PC-3 (cell line): Measurements from ENCODE around the gene FARS2. TPM values are rescaled to one million over a fixed set of nuclear protein-coding genes. Genes with fewer than 3 reads are reported as not detected.

Experiments
- ATAC-seq: fragments of 200-7000 bp; cut with Tn5 transposase; 2 replicates; pipeline ENCODE4 v1.9.1; 2020; ENCODE audit warnings: mild to moderate bottlenecking, moderate library complexity
- BruUV-seq: library from RNA; stranded (reverse); fragments of 400-500 nt; replicated peaks from 2 replicates; lab custom pipeline; 2021; lab: Mats Ljungman, UMichigan
- CTCF ChIA-PET: fragments of 300-600 bp; sonication (Branson Sonifier 250); formaldehyde crosslinking; loops from one replicate; lab custom pipeline; 2022; ENCODE audit warnings: antibody characterized with exemption; lab: Charles Lee
- POLR2A ChIA-PET: fragments of 300-600 bp; sonication (Branson Sonifier 250); formaldehyde crosslinking; loops from one replicate; lab custom pipeline; 2022; ENCODE audit warnings: antibody characterized with exemption; ENCODE audit not compliant: unreplicated experiment; lab: Charles Lee
- DNase-seq: peaks from one replicate; pipeline ENCODE4 v3.0.0-alpha.2; 2015
- H2AFZ ChIP-seq: fragments of 300-600 bp; sonication (generic); 2 replicates; pipeline ENCODE4 v1.6.0; 2016; ENCODE audit warnings: antibody characterized with exemption, low read length
- H3F3A ChIP-seq: fragments of 300-600 bp; sonication (generic); one replicate; pipeline ENCODE4 v1.6.0; 2017; ENCODE audit warnings: antibody characterized with exemption, low read length, control low read depth, mild to moderate bottlenecking; ENCODE audit not compliant: unreplicated experiment
- H3K27ac ChIP-seq: fragments of 300-600 bp; sonication (generic); 2 replicates; pipeline ENCODE4 v1.5.1; 2016; ENCODE audit warnings: mild to moderate bottlenecking, low read length
- H3K27me3 ChIP-seq: fragments of 300-600 bp; sonication (generic); 2 replicates; pipeline ENCODE4 v1.6.1; 2016; ENCODE audit warnings: low read length, mixed read lengths
- H3K36me3 ChIP-seq: fragments of 300-600 bp; sonication (generic); 2 replicates; pipeline ENCODE4 v1.6.1; 2016; ENCODE audit warnings: low read depth, mixed run types, low read length, mixed read lengths
- H3K4me1 ChIP-seq: fragments of 300-600 bp; sonication (generic); 2 replicates; pipeline ENCODE4 v1.5.1; 2016; ENCODE audit warnings: low read length; ENCODE audit not compliant: insufficient read depth
- H3K4me2 ChIP-seq: fragments of 300-600 bp; sonication (generic); 2 replicates; pipeline ENCODE4 v1.6.0; 2016; ENCODE audit warnings: low read length
- H3K4me3 ChIP-seq: fragments of 300-600 bp; sonication (generic); 2 replicates; pipeline ENCODE4 v1.5.1; 2016; ENCODE audit warnings: mild to moderate bottlenecking, low read length, mixed read lengths
- H3K79me2 ChIP-seq: fragments of 300-600 bp; sonication (generic); 2 replicates; pipeline ENCODE4 v1.6.1; 2017; ENCODE audit warnings: low read length, mixed read lengths
- H3K9ac ChIP-seq: fragments of 300-600 bp; sonication (generic); 2 replicates; pipeline ENCODE4 v1.6.0; 2016; ENCODE audit warnings: mild to moderate bottlenecking, low read length
- H3K9me2 ChIP-seq: fragments of 300-600 bp; sonication (generic); replicated peaks from 2 replicates; pipeline ENCODE4 v1.6.1; 2016; ENCODE audit warnings: mixed run types, low read length, mixed read lengths
- H3K9me3 ChIP-seq: fragments of 300-600 bp; sonication (generic); 2 replicates; pipeline ENCODE4 v1.6.1; 2016; ENCODE audit warnings: low read length, mixed read lengths
- H4K20me1 ChIP-seq: fragments of 300-600 bp; sonication (generic); 2 replicates; pipeline ENCODE4 v1.6.1; 2016; ENCODE audit warnings: low read length, mixed read lengths
- EZH2 ChIP-seq: fragments of 300-600 bp; sonication (generic); IDR thresholded peaks from one replicate; pipeline ENCODE4 v1.6.1; 2017; ENCODE audit warnings: antibody characterized with exemption, mild to moderate bottlenecking, low read length; ENCODE audit not compliant: unreplicated experiment
- EZH2phosphoT487 ChIP-seq: fragments of 300-600 bp; sonication (generic); IDR thresholded peaks from 2 replicates; pipeline ENCODE4 v1.6.1; 2018; ENCODE audit warnings: mild to moderate bottlenecking, antibody characterized with exemption, low read length, borderline replicate concordance
- intact Hi-C: fragments of 100-400 bp; cut with micrococcal nuclease; formaldehyde crosslinking; loops from 2 replicates; pipeline ENCODE4 v1.9.0; 2023
- total RNA-seq: library from RNA; depleted of rRNA; stranded (reverse); fragments of >200 nt; gene quantifications from 2 replicates; pipeline ENCODE4 v1.2.3, GENCODE V29; 2014
- TF ChIP-seq, protein P1 (sequence below): fragments of 300-600 bp; sonication (generic); conservative IDR thresholded peaks from 2 replicates; pipeline ENCODE4 v1.5.1; 2017; ENCODE audit warnings: antibody characterized with exemption, low read depth, mild to moderate bottlenecking, low read length

Gene FARS2
- total RNA-seq, 1 experiment from 2014 or later, result 23.0 TPM

GRCh38 chr6:5547556-5547955, 286.2 kb downstream of the FARS2 start:
- Histone ChIP-seq H3K27me3 (no peaks in the 10 kb centered on the region), H3K9ac (no peak overlapping the region), H3K36me3 (no peaks in the 10 kb centered on the region; the same call in 1 of the 2 replicates), H3K4me1 (peaks cover under 1% of the 10 kb centered on the region; the same call in 1 of the 2 replicates), H2AFZ (no peak overlapping the region), H3K27ac (no peak overlapping the region), H3F3A (no peaks in the 10 kb centered on the region), H3K4me2 (no peak overlapping the region), H3K9me3 (no peaks in the 10 kb centered on the region), H4K20me1 (no peaks in the 10 kb centered on the region), H3K4me3 (no peak overlapping the region), H3K9me2 (no peaks in the 10 kb centered on the region), H3K79me2 (no peaks in the 10 kb centered on the region)
- TF ChIP-seq EZH2, result no peak
- TF ChIP-seq, protein P1, sequence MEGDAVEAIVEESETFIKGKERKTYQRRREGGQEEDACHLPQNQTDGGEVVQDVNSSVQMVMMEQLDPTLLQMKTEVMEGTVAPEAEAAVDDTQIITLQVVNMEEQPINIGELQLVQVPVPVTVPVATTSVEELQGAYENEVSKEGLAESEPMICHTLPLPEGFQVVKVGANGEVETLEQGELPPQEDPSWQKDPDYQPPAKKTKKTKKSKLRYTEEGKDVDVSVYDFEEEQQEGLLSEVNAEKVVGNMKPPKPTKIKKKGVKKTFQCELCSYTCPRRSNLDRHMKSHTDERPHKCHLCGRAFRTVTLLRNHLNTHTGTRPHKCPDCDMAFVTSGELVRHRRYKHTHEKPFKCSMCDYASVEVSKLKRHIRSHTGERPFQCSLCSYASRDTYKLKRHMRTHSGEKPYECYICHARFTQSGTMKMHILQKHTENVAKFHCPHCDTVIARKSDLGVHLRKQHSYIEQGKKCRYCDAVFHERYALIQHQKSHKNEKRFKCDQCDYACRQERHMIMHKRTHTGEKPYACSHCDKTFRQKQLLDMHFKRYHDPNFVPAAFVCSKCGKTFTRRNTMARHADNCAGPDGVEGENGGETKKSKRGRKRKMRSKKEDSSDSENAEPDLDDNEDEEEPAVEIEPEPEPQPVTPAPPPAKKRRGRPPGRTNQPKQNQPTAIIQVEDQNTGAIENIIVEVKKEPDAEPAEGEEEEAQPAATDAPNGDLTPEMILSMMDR, result no peak
- TF ChIP-seq EZH2phosphoT487, result no peak
- DNase-seq (no peak), ATAC-seq (no peak)
- intact Hi-C loops, result no loop called here
- no TSS peak for BruUV-seq
- CTCF ChIA-PET, result no interaction called here
- POLR2A ChIA-PET, result no interaction called here

GRCh38 chr6:5550631-5551030, 289.3 kb downstream of the FARS2 start:
- no peaks in the 10 kb centered on the region for H4K20me1 ChIP-seq
- no peaks in the 10 kb centered on the region for H3K36me3 ChIP-seq
- H3K27me3 ChIP-seq, result no peaks in the 10 kb centered on the region
- intact Hi-C loops, result no loop called here
- H3K79me2 ChIP-seq, result no peaks in the 10 kb centered on the region
- POLR2A ChIA-PET, result interaction anchor here (0.7 kb wide), 1 partner anchor 40 kb away, joined by 3 read pairs; no protein-coding TSS in a partner anchor
- no peak for DNase-seq
- no peak overlapping the region for H2AFZ ChIP-seq
- no peaks in the 10 kb centered on the region for H3F3A ChIP-seq
- no peaks in the 10 kb centered on the region for H3K4me1 ChIP-seq
- no peak overlapping the region for H3K27ac ChIP-seq
- H3K9me3 ChIP-seq, result no peaks in the 10 kb centered on the region
- no peak overlapping the region for H3K4me3 ChIP-seq
- no peak for ATAC-seq
- TF ChIP-seq, protein P1, result no peak
- no peak for TF ChIP-seq EZH2
- CTCF ChIA-PET, result no interaction called here
- no peaks in the 10 kb centered on the region for H3K9me2 ChIP-seq
- no peak overlapping the region for H3K4me2 ChIP-seq
- BruUV-seq, result no TSS peak
- H3K9ac ChIP-seq, result no peak overlapping the region

GRCh38 chr6:5552243-5552642, 290.9 kb downstream of the FARS2 start:
- no TSS peak for BruUV-seq
- no peak for DNase-seq
- Histone ChIP-seq H3K9ac (no peak overlapping the region), H3K4me3 (no peak overlapping the region), H3K27me3 (no peaks in the 10 kb centered on the region), H3K9me3 (no peaks in the 10 kb centered on the region), H3K9me2 (no peaks in the 10 kb centered on the region), H3K36me3 (no peaks in the 10 kb centered on the region), H3K27ac (no peak overlapping the region), H3K4me1 (no peaks in the 10 kb centered on the region), H3K79me2 (no peaks in the 10 kb centered on the region), H3F3A (no peaks in the 10 kb centered on the region), H2AFZ (no peak overlapping the region), H4K20me1 (no peaks in the 10 kb centered on the region), H3K4me2 (no peak overlapping the region)
- no peak for TF ChIP-seq EZH2
- TF ChIP-seq EZH2phosphoT487, result no peak
- TF ChIP-seq, protein P1, result no peak
- POLR2A ChIA-PET, result no interaction called here
- ATAC-seq, result no peak
- intact Hi-C loops, result no loop called here
- CTCF ChIA-PET, result no interaction called here
